IMR-90 (cell line): ENCODE data around the gene MAMLD1.

Experiments
- CHD1 ChIP-seq: IDR thresholded peaks from 2 replicates; pipeline ENCODE4 v1.6.1; 2012; ENCODE audit warnings: low read depth, low read length, improper control_type of control experiment
- CTCF ChIP-seq: conservative IDR thresholded peaks from 2 replicates; pipeline ENCODE4 v1.5.1; 2012; ENCODE audit warnings: mild to moderate bottlenecking, low read depth, low read length, improper control_type of control experiment
- MAFK ChIP-seq: IDR thresholded peaks from 2 replicates; pipeline ENCODE4 v1.6.1; 2012; ENCODE audit warnings: low read depth, low read length, improper control_type of control experiment
- MAZ ChIP-seq: IDR thresholded peaks from 2 replicates; pipeline ENCODE4 v1.6.1; 2012; ENCODE audit warnings: low read depth, mild to moderate bottlenecking, low read length, improper control_type of control experiment, moderate library complexity, borderline replicate concordance
- POLR2A ChIP-seq: IDR thresholded peaks from 2 replicates; pipeline ENCODE4 v1.6.1; 2012; ENCODE audit warnings: mild to moderate bottlenecking, low read depth, low read length
- SMC3 ChIP-seq: fragments of 150-350 bp; IDR thresholded peaks from 2 replicates; pipeline ENCODE4 v1.6.1; 2016; ENCODE audit warnings: low read depth, mild to moderate bottlenecking, antibody characterized with exemption, low read length, moderate library complexity
- USF2 ChIP-seq: fragments of 150-350 bp; IDR thresholded peaks from 2 replicates; pipeline ENCODE4 v1.6.1; 2017; ENCODE audit warnings: mild to moderate bottlenecking, antibody characterized with exemption, low read length, low read depth

GRCh38 chrX:150472306-150472705, 109.2 kb downstream of the MAMLD1 start:
- no peak for TF ChIP-seq CTCF
- TF ChIP-seq CHD1 = no peak
- TF ChIP-seq POLR2A = no peak
- no peak for TF ChIP-seq SMC3
- no peak for TF ChIP-seq USF2
- TF ChIP-seq MAZ = no peak
- TF ChIP-seq MAFK = no peak
